ENCODE measurements around the gene DYNLT4. TPM values are rescaled to one million over a fixed set of nuclear protein-coding genes. Genes with fewer than 3 reads are reported as not detected.

Gene DYNLT4
- total RNA-seq, 3 donors from 2014 or later: 0.80 to 2.0 (median 1.3) TPM

DNA sequence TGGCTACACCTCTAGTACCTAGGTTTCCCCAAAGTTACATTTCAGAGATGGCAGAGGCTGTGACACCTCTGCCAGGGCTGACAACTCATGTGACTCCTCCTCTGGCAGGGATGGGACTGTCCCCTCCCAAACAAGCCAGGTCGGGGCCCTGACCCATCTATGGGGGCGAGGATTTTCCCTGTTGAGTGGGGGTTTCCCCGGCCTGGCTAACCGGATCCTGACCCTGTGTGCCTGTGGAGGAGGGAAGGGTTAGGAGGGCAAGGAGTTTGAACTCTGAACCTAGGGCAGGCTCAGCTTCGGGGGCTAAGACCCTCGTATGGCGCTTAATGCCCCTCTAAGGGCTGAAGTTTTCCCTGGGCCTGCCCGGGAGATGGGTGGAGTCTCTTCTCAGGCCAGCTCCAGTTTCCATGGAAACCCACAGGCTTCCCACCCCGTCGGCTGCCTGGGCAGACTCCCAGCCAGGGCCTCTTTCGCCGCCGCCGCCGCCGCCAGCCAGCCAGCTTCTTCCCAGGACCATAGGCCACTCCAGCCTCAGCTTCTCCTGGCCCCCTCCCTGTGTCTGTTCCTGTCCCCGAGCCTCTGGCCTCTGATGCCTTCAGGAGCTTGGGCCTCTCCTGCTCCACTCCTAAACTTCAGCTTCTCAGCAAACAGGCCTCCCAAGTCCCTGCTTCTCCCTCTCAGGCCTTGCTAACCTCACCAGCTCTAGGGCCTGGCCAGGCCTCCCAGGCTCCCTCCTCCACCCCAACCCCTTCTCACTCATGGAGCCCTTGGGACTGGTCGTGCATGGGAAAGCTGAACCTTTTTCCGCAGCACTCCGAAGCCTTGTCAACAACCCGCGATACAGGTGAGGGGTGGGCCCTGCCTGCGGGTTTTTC is 1.1 kb upstream of the DYNLT4 start, which contains the start of gene BTBD19:
Gene BTBD19 (plus strand): TSS at position 461 of the 875 bp plus-strand sequence. CDS start 298 bp downstream, at position 759.
- no peaks in the 10 kb centered on the region for H3K9me3 ChIP-seq
- intact Hi-C loops (cut with DNase I; ENCODE audit: low total_unique reads): no loop called here
- no peaks in the 10 kb centered on the region for H3K36me3 ChIP-seq
- TF ChIP-seq POLR2A (IDR thresholded peaks at IDR 0.05): no peak
- TF ChIP-seq POLR2AphosphoS5 (IDR thresholded peaks at IDR 0.05): no peak
- no peak for TF ChIP-seq CTCF (IDR thresholded peaks at IDR 0.05)
- peaks cover 30 to 43% of the 10 kb centered on the region in 2 donors for H3K4me1 ChIP-seq
- H3K27ac ChIP-seq: peak within 1 kb of the TSS; percentile 100
- no peaks in the 10 kb centered on the region for H3K27me3 ChIP-seq
- peak within 1 kb of the TSS; percentile 28 to 41 (median 34) for H3K4me3 ChIP-seq
- DNase-seq (ENCODE audit: low spot score in 2 of 2): peak; percentile 64 to 67

GRCh38 chr1:44807364-44808062 is 362 bp upstream of the DYNLT4 start:
- H3K4me3 ChIP-seq: peak overlapping the region in 2 of 3 donors; percentile 34 to 41
- no peaks in the 10 kb centered on the region for H3K27me3 ChIP-seq
- H3K4me1 ChIP-seq: peaks cover 33 to 43% of the 10 kb centered on the region in 2 donors
- H3K9me3 ChIP-seq: no peaks in the 10 kb centered on the region
- H3K36me3 ChIP-seq: no peaks in the 10 kb centered on the region
- DNase-seq (ENCODE audit: low spot score in 2 of 2): peak; percentile 95 to 97
- intact Hi-C loops (cut with DNase I; ENCODE audit: low total_unique reads): no loop called here
- H3K27ac ChIP-seq: peak overlapping the region; percentile 100
- peak in 2 of 3 donors; percentile 90 to 94 for TF ChIP-seq POLR2AphosphoS5 (IDR thresholded peaks at IDR 0.05)
- TF ChIP-seq POLR2A (IDR thresholded peaks at IDR 0.05): no peak
- TF ChIP-seq CTCF (IDR thresholded peaks at IDR 0.05): peak in 2 of 3 donors; percentile 8 to 19

DNA sequence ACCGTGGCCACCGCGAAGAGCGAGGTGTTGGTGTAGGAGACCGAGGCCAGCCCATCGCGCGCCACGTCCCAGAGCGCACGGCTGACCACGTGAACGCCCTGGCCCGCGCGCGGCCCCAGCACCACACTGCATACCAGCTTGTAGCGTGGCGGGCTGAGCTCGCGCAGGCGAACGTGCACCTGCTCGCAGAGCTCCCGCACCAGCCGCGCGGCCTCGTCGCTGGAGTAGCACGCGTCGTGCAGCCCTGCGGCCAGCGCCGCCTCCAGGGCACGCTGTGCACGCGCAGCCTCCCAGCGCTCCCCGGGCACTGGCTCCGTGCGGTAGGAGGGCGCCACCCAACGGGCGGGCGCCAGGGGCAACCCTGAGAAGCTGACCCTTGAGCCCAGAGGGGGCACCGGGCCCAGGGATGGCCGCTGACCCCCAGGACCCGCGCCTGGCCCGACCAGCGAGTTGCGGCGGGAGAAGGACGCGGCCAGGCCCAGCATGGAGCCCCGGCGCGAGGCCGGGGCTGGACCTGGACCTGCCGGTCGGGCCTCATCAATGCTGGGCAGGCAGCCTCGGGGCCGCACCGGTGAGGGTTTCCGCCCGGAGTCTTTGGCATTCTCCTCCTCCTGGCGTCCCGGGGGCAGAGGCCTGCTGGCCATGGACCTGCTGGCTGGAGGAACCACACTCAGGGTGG is 987 bp downstream of the DYNLT4 start:
- H3K4me3 ChIP-seq: peak overlapping the region in 2 of 3 donors; percentile 3 to 41
- peaks cover 36 to 43% of the 10 kb centered on the region in 2 donors for H3K4me1 ChIP-seq
- H3K9me3 ChIP-seq: no peaks in the 10 kb centered on the region
- DNase-seq (ENCODE audit: low spot score in 2 of 2): peak in 1 of 2 donors; percentile 49
- no peaks in the 10 kb centered on the region for H3K36me3 ChIP-seq
- intact Hi-C loops (cut with DNase I; ENCODE audit: low total_unique reads): no loop called here
- no peaks in the 10 kb centered on the region for H3K27me3 ChIP-seq
- TF ChIP-seq POLR2AphosphoS5 (IDR thresholded peaks at IDR 0.05): peak in 1 of 3 donors; percentile 38
- no peak for TF ChIP-seq CTCF (IDR thresholded peaks at IDR 0.05)
- peak overlapping the region; percentile 100 for H3K27ac ChIP-seq

GRCh38 chr1:44805311-44806024 is 1.7 kb downstream of the DYNLT4 start:
- intact Hi-C loops (cut with DNase I; ENCODE audit: low total_unique reads): no loop called here
- TF ChIP-seq POLR2AphosphoS5 (IDR thresholded peaks at IDR 0.05) (no peak), CTCF (IDR thresholded peaks at IDR 0.05) (no peak), POLR2A (IDR thresholded peaks at IDR 0.05) (no peak)
- H3K27ac ChIP-seq: peak overlapping the region; percentile 100
- no peaks in the 10 kb centered on the region for H3K36me3 ChIP-seq
- H3K9me3 ChIP-seq: no peaks in the 10 kb centered on the region
- peaks cover 36 to 40% of the 10 kb centered on the region in 2 donors for H3K4me1 ChIP-seq
- peak in 1 of 2 donors; percentile 39 for DNase-seq (ENCODE audit: low spot score in 2 of 2)
- no peaks in the 10 kb centered on the region for H3K27me3 ChIP-seq
- no peak overlapping the region for H3K4me3 ChIP-seq
